Thyroid gland (tissue), 4 donors: ENCODE results near the gene ATF4. TPM values are rescaled to one million over a fixed set of nuclear protein-coding genes. Genes with fewer than 3 reads are reported as not detected.

Experiments used
- DNase-seq, 2 donors: peaks; one replicate each; pipeline ENCODE4 v3.0.0-alpha.2; 2019
- H3K27ac ChIP-seq, 3 donors: fragments of 200-600 bp; sonication (generic); 1 replicate in 2 of 3; 2 replicates in 1 of 3; pipeline ENCODE4 v1.5.1; 2016 to 2019; ENCODE audit warnings: mild to moderate bottlenecking in 1 of 3, moderate library complexity in 1 of 3
- H3K27me3 ChIP-seq: fragments of 200-600 bp; sonication (generic); one replicate; pipeline ENCODE4 v1.5.1; 2019
- H3K36me3 ChIP-seq, 2 donors: fragments of 200-600 bp; sonication (generic); one replicate each; pipeline ENCODE4 v1.5.1; 2016 to 2019
- H3K4me1 ChIP-seq, 2 donors: fragments of 200-600 bp; sonication (generic); one replicate each; pipeline ENCODE4 v1.5.1; 2017 to 2019
- H3K4me3 ChIP-seq, 3 donors: fragments of 200-600 bp; sonication (generic); replicated peaks in 1 of 3; 1 replicate in 2 of 3; 2 replicates in 1 of 3; pipeline ENCODE4 v1.5.1; 2016; ENCODE audit warnings: mild to moderate bottlenecking in 1 of 3
- H3K9me3 ChIP-seq: fragments of 200-600 bp; sonication (generic); one replicate; pipeline ENCODE4 v1.5.1; 2017
- POLR2A ChIP-seq, 2 donors: fragments of 450-650 bp; IDR thresholded peaks; one replicate each; pipeline ENCODE4 v1.6.1; 2017; ENCODE audit warnings: antibody characterized with exemption in 2 of 2, mild to moderate bottlenecking in 2 of 2, moderate library complexity in 1 of 2
- WGBS, 2 donors: methylation state at CpG; one replicate each; pipeline ENCODE4 v1.1.5; 2017; 5-methylcytosine and 5-hydroxymethylcytosine counted together
- intact Hi-C: fragments of 100-400 bp; cut with DNase I; formaldehyde crosslinking; loops from one replicate; pipeline ENCODE4 v1.15.1; 2023
- total RNA-seq, 4 donors: library from RNA; depleted of rRNA; stranded (reverse); fragments of >200 nt; gene quantifications; one replicate each; pipeline ENCODE4 v1.2.3, GENCODE V29; 2016
- TF ChIP-seq, protein P1 (sequence below), 6 experiments: fragments of 200-600 bp in 3 of 6; fragments of 450-650 bp in 3 of 6; sonication (generic) in 3 of 6; IDR thresholded peaks; one replicate each; pipeline ENCODE4 v1.5.1; 2016 to 2019; ENCODE audit warnings: antibody characterized with exemption in 6 of 6, mild to moderate bottlenecking in 2 of 6, inconsistent platforms in 1 of 6, moderate library complexity in 1 of 6

ATF4 gene
- total RNA-seq, 4 donors from 2014 or later, result 173 to 273 (median 210) TPM

DNA sequence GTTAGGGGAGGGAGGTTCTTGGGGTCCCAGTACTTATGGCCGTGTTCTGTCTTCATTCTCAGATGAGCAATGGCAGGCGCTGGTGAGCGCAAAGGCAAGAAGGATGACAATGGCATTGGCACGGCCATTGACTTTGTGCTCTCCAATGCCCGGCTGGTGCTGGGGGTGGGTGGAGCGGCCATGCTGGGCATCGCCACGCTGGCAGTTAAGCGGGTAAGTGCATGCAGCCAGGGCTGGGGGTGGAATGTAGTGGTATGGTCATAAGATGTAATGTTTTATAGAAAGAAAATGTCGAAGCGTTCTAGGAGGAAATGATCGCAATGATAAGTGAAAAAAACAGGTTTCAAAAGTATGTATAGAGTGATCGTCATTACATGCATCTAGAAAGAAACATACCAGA, 9.1 kb upstream of the ATF4 start:
- H3K27ac ChIP-seq, result no peak overlapping the region
- no peaks in the 10 kb centered on the region for H3K27me3 ChIP-seq
- H3K36me3 ChIP-seq, result peaks cover 49 to 64% of the 10 kb centered on the region in 2 donors
- no peaks in the 10 kb centered on the region for H3K9me3 ChIP-seq
- TF ChIP-seq POLR2A (IDR thresholded peaks at IDR 0.05), result no peak
- TF ChIP-seq, protein P1, sequence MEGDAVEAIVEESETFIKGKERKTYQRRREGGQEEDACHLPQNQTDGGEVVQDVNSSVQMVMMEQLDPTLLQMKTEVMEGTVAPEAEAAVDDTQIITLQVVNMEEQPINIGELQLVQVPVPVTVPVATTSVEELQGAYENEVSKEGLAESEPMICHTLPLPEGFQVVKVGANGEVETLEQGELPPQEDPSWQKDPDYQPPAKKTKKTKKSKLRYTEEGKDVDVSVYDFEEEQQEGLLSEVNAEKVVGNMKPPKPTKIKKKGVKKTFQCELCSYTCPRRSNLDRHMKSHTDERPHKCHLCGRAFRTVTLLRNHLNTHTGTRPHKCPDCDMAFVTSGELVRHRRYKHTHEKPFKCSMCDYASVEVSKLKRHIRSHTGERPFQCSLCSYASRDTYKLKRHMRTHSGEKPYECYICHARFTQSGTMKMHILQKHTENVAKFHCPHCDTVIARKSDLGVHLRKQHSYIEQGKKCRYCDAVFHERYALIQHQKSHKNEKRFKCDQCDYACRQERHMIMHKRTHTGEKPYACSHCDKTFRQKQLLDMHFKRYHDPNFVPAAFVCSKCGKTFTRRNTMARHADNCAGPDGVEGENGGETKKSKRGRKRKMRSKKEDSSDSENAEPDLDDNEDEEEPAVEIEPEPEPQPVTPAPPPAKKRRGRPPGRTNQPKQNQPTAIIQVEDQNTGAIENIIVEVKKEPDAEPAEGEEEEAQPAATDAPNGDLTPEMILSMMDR (IDR thresholded peaks at IDR 0.05), result no peak
- 97% methylated on average over 13 of the region's 13 CpGs for WGBS, 2 donors
- intact Hi-C loops, result no loop called here
- no peak overlapping the region for H3K4me3 ChIP-seq
- no peaks in the 10 kb centered on the region for H3K4me1 ChIP-seq
- no peak for DNase-seq

- H3K36me3 ChIP-seq, result peaks cover 41 to 62% of the 10 kb centered on the region in 2 donors
- no peaks in the 10 kb centered on the region for H3K4me1 ChIP-seq
- intact Hi-C loops, result no loop called here
- no peak for DNase-seq
- H3K27ac ChIP-seq, result no peak overlapping the region
- WGBS, 2 donors, result 89 to 93% methylated on average over 10 of the region's 10 CpGs
- TF ChIP-seq, protein P1 (IDR thresholded peaks at IDR 0.05), result no peak
- no peak for TF ChIP-seq POLR2A (IDR thresholded peaks at IDR 0.05)
- no peaks in the 10 kb centered on the region for H3K27me3 ChIP-seq
- H3K4me3 ChIP-seq, result no peak overlapping the region
- H3K9me3 ChIP-seq, result no peaks in the 10 kb centered on the region
These were observed 8.3 kb upstream of the ATF4 start for GRCh38 chr22:39512026-39512425.

DNA sequence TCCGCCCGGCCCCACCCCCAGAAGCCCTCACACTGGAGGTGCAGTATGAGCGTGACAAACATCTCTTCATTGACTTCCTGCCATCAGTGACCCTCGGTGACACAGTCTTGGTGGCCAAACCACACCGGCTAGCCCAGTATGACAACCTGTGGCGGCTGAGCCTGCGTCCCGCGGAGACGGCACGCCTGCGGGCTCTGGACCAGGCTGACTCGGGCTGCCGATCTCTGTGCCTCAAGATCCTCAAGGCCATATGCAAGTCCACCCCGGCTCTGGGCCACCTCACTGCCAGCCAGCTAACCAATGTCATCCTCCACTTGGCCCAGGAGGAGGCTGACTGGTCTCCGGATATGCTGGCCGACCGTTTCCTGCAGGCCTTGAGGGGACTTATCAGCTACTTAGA, 6.6 kb upstream of the ATF4 start:
- Histone ChIP-seq H3K27me3 (no peaks in the 10 kb centered on the region), H3K27ac (no peak overlapping the region), H3K4me1 (peaks cover 0 to 6% of the 10 kb centered on the region in 2 donors), H3K9me3 (no peaks in the 10 kb centered on the region), H3K4me3 (no peak overlapping the region), H3K36me3 (peaks cover 39 to 56% of the 10 kb centered on the region in 2 donors)
- DNase-seq, result no peak
- 92 to 95% methylated on average over 15 to 17 of the region's 18 CpGs for WGBS, 2 donors
- no peak for TF ChIP-seq POLR2A (IDR thresholded peaks at IDR 0.05)
- TF ChIP-seq, protein P1 (IDR thresholded peaks at IDR 0.05), result no peak
- intact Hi-C loops, result no loop called here

DNA sequence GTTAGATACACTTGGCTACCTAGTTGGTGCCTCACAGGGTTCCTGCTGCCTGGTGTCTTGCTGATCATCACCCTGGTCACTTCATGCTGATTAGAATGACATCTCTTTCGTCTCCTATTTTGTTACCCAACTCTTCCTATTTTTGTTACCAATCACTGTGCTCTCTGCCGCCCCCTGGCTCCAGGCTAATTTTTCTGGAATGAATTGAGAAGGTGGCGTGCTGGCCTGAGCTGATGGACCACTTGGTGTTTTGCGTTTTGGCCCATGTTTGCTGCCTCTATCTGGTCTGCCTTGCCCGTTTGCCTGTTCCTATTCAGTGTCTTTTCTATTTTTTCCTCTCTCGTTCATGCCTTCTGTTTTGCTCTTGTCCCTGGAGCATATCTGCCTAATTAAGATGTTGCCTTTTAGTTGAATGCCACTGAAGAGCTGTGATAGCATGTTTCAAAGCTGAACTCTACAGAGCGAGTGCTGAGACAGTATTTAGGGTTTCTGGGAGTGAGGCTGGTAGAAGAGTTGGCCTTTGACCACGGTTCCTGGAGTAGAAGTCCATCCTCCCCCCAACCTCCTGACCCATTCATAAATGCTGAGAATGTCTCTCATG, 5.9 kb upstream of the ATF4 start:
- Histone ChIP-seq H3K9me3 (no peaks in the 10 kb centered on the region), H3K27ac (no peak overlapping the region), H3K27me3 (no peaks in the 10 kb centered on the region), H3K4me3 (no peak overlapping the region), H3K4me1 (peaks cover 0 to 10% of the 10 kb centered on the region in 2 donors), H3K36me3 (peaks cover 39 to 49% of the 10 kb centered on the region in 2 donors)
- DNase-seq, result peak; percentile 55
- intact Hi-C loops, result no loop called here
- WGBS, 2 donors, result 53 to 61% methylated on average over 8 of the region's 8 CpGs
- TF ChIP-seq, protein P1 (IDR thresholded peaks at IDR 0.05), result peak; percentile 30 to 73 (median 52)
- TF ChIP-seq POLR2A (IDR thresholded peaks at IDR 0.05), result no peak

DNA sequence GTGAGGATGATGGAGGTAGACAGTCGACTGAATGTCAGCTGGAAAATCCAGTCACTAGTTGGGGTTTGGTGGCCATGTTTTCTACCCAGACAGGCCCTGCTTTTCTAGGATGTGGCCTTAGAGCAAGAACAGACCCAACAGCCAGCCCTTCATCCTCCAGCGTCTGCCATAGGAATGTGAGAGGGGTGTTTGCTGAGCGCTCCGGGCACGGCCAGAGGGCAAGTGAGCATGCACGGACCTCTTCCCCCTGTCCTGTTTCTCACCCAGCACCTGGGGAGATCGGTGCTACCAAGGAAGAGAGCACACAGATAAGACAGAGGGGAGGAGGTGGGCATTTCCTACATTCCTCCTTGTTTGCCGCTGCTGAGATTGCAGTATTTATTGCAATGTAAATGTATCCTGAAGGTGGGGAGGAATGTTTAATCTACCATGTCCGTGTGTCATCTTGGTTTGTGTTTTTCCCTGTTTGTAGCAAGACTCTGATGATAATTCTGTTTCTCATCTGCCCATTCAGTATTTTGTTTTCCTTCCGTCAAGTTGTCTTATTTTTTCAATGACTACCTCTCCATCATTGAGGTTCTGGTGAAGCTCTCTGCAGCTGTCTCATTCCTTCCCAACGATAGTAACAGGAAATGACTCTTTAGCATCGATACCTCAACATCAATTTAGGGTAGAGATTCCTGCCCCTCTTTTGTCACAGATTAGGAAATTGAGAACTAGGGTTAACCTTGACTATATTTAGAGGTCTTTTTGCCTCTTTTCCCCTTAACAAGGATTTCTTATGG, 4.9 kb upstream of the ATF4 start:
- Histone ChIP-seq H3K27me3 (no peaks in the 10 kb centered on the region), H3K9me3 (no peaks in the 10 kb centered on the region), H3K36me3 (peaks cover 40 to 48% of the 10 kb centered on the region in 2 donors), H3K4me3 (no peak overlapping the region), H3K27ac (no peak overlapping the region), H3K4me1 (peaks cover 0 to 10% of the 10 kb centered on the region in 2 donors)
- intact Hi-C loops, result loop anchor here (5.0 kb wide), 1 partner anchor 118 kb away; the partner anchor contains the start of gene TAB1
- WGBS, 2 donors, result 91 to 93% methylated on average over 12 of the region's 12 CpGs
- TF ChIP-seq, protein P1 (IDR thresholded peaks at IDR 0.05), result no peak
- TF ChIP-seq POLR2A (IDR thresholded peaks at IDR 0.05), result no peak
- no peak for DNase-seq
